GM12875 (cell line): Measurements from ENCODE around the gene RASA4B.
"Not testable (repeated sequence)": the region's sequence is repeated elsewhere in the genome, so short reads cannot be mapped to it uniquely, and the experiment has no call there.

Experiments
- H3K4me3 ChIP-seq: one replicate; pipeline ENCODE4 v1.5.1; 2011; ENCODE audit warnings: low read depth, low read length, control low read depth

Gene RASA4B

DNA sequence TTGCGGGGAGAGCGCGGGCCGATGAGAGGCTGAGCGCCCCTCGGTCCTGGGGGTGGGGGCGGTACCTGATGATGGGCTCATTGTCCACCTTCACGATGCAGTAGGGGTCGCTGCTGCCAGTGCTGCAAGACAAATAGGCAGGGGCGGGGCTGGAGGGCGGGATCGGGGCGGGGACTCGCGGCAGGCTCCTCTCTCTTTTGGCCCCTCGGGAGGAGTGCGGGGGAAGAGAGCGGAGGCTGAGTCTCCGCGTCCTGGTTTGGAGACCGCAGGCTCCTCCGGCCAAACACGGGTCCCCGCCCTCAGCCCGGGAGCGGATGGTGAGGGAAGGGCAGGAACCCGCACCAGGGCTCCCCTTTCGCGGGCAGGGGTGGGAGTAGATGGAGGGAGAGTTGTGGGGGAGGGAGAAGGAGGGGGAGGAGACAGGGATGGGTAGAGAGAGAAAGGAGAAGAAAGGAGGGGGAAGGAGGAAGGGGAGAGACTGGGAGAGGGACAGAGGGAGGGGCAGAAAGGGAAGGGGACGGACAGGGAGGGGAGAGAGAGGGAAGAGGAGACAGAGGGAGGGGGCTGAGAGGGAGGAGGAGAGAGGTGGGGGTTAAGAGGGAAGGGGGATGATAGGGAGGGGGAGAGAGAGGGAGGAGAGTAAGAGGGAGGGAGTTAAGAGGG lies 5.6 kb downstream of the RASA4B start:
- not testable (repeated sequence) for H3K4me3 ChIP-seq

- not testable (repeated sequence) for H3K4me3 ChIP-seq
These were observed 7.0 kb downstream of the RASA4B start for GRCh38 chr7:102510575-102510974.

GRCh38 chr7:102507410-102508088 lies 10.0 kb downstream of the RASA4B start:
- H3K4me3 ChIP-seq: not testable (repeated sequence)

DNA sequence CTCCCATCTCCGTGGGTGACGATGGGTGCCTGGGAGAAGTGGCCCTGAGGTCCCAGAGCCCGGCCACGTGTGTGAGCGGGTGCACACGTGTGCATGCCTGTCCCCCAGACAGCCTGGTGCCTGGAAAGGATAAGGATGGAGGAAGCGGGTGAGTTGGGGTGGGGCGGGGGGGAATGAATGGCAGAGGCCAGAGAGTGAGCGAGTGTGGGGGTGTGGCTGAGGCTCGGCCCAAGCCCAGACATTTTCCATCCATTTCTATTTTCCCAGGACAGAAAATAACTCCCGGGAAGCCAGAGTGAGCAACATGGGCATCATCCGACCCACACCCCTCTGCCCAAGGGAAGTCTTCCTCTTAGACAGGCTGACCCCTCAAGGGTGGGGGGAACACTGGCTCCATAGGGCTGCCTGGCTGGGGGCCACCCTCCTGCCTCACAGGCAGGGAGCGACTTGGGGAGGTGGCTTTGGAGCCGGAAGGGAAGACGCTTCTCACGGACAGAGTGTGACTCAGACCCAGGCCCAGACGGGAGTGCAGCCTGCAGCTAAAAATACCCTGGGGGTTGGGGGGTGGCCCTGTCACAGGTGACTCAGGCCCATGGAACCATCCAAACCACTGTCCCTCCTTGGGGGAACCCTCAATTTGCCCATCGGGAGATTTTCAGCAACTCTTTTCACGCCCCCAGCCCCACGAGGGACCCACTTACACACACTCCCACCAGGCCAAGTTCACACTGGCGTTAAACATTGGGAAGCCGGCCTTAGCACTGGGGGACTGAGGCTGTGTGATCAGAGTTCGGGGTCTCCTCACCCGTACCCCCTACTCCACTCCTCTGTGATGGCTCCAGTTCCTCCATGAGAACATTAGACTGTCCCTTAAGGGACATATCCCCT lies 12.0 kb downstream of the RASA4B start:
- H3K4me3 ChIP-seq: not testable (repeated sequence)

- H3K4me3 ChIP-seq: not testable (repeated sequence)
These were observed 14.4 kb downstream of the RASA4B start for GRCh38 chr7:102503141-102503540.

DNA sequence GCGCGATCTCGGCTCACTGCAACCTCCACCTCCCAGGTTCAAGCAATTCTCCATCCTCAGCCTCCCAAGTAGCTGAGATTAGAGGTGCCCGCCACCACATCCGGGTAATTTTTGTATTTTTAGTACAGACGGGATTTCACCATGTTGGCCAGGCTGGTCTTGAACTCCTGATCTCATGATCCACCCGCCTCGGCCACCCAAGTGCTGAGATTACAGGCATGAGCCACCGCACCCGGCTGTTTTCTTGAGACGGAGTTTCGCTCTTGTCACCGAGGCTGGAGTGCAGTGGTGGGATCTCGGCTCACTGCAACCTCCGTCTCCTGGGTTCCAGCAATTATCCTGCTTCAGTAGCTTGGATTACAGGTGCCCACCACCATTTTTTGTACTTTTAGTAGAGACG lies 19.3 kb downstream of the RASA4B start:
- not testable (repeated sequence) for H3K4me3 ChIP-seq

DNA sequence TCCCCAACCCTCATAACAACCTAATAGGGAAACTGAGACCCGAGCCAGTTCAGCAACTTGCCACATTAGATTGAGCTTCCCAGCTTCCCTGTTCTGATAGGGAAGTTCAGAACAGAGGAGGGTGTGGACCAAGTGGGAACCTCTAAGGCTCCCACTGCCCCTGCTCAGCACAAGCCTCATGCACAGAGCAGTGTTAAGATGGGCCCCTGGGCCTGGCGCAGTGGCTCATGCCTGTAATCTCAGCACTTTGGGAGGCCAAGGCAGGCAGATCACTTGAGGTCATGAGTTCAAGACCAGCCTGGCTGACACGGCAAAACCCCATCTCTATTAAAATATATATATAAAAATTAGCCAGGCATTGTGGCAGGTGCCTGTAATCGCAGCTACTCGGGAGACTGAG lies 20.3 kb downstream of the RASA4B start:
- not testable (repeated sequence) for H3K4me3 ChIP-seq

- not testable (repeated sequence) for H3K4me3 ChIP-seq
These were observed 20.7 kb downstream of the RASA4B start for GRCh38 chr7:102496861-102497260.

DNA sequence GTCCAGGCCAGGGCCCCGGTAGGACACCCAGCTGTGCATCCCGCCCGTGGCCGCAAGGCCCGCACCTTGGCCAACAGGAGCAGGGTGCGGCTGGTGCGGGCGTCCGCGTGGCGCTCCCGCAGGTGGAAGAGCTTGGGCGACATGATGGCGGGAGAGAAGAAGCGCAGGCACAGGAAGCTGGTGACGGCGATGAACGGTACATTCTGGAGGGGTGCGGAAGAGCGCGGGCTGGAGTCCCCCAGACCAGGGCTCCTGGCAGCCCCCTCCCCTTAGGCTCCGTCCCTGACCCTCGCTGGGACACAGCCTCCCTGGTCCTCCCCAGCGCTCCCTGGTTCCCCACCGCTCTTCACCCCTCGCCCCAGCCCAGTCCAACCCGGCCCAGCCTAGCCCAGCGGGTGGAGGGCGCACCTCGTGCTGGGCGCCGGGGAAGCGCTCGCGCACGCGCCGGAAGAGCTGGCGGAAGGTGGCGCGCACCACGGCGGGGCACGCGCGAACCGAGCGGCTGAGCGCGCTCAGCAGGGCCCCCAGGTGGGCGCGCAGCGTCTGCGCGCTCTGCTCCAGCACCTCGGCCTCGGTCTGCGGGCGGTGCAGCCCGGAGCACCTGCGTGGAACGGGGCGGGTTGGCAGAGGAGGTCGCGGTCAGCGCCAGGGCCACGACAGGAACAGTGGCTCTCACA lies 23.0 kb downstream of the RASA4B start:
- not testable (repeated sequence) for H3K4me3 ChIP-seq

DNA sequence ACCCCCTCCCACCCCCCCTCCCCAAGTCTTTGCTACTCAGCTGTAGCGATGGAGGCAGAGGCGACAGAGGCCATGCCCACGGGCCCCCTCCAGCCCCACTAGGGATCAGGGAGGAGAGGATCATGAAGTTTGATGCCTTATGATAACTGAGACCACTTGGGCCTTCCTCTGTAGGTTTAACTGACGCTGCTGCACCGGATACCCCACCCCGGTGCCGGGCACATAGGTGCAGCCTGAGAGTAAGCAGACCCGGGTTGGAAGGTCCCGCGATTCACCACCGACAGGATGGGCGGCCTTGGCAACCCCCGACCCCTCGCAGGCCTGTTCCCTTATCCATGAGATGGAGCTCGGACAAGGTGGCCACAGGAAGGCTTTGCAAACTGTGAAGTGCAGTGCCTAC lies 23.6 kb downstream of the RASA4B start:
- H3K4me3 ChIP-seq: not testable (repeated sequence)

- not testable (repeated sequence) for H3K4me3 ChIP-seq
These were observed 24.2 kb downstream of the RASA4B start for GRCh38 chr7:102493220-102493935.

DNA sequence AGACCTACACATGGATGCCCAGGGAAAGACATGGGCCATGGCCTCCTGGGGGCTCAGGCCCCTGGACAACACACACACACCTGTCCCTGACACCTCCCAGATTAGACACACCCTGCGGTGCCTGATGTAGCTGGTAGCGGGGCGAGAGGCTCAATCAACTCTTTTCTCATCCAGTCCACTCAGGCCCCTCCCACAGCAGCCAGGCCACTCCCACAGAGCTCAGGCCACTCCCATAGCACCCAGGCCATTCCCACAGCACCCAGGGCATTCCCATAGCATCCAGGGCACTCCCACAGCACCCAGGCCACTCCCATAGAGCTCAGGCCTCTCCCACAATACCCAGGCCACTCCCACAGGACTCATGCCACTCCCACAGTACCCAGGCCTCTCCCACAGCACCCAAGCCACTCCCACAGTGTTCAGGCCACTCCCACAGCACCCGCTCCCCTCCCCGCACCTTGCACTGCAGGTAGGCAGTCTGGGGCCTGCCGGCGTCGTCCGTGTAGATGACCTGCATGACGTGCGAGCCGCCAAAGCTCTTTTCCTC lies 27.0 kb downstream of the RASA4B start:
- H3K4me3 ChIP-seq: not testable (repeated sequence)

DNA sequence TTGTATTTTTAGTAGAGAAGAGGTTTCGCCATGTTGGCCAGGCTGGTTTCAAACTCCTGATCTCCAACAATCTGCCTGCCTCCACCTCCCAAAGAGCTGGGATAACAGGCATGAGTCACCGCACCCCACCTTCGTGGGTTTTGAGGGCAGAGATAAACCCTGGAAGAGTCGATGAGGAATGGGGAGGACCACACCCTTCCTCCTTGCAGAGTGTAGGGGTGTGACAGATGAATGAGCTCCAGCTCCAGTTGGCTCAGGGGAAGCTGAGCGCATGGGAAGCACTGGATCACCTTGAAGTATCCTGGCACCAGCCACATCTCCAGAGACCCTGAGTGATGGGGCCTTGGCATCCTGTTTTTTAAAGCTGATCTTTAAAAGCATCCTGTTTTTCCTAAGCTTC lies 33.3 kb downstream of the RASA4B start:
- H3K4me3 ChIP-seq: not testable (repeated sequence)

DNA sequence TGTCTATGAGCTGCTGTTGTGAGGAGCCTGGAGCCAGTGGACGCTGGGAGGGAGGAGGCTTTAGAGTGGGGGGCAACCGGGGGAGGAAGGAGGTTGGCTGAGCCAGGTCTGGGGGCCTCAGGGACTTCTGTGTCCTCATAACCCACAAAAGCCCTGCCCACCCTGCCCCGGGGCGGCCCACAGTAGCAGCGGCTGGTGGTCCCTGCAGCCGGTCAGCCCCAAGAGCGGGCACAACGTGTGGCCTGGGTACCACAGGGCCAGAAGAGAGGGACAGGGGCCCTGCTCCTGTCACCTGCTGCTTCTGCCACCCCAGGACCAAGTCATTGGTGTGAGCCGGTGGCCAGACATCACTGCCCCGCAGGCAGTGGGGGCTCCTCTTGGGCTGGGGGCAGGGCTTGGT lies 35.6 kb downstream of the RASA4B start:
- H3K4me3 ChIP-seq: not testable (repeated sequence)
